Skeletal muscle tissue (tissue), 4 donors: ENCODE measurements around the gene SLC24A3. TPM values are rescaled to one million over a fixed set of nuclear protein-coding genes. Genes with fewer than 3 reads are reported as not detected.

ENCODE experiments used
- H3K27ac ChIP-seq: one replicate; pipeline ENCODE4 v1.7.0; 2013; ENCODE audit warnings: mild to moderate bottlenecking, low read depth, low read length, inconsistent platforms
- H3K27me3 ChIP-seq, 3 donors: one replicate each; pipeline ENCODE4 v1.7.0; 2013; ENCODE audit warnings: low read length in 3 of 3; ENCODE audit not compliant: control insufficient read depth in 3 of 3, insufficient read depth in 3 of 3
- H3K36me3 ChIP-seq, 3 donors: one replicate each; pipeline ENCODE4 v1.7.0; 2013; ENCODE audit warnings: low read length in 3 of 3; ENCODE audit not compliant: control insufficient read depth in 3 of 3, insufficient read depth in 3 of 3
- H3K4me1 ChIP-seq, 3 donors: one replicate each; pipeline ENCODE4 v1.7.0; 2013; ENCODE audit warnings: low read length in 3 of 3, mild to moderate bottlenecking in 3 of 3; ENCODE audit not compliant: control insufficient read depth in 3 of 3, insufficient read depth in 3 of 3
- H3K4me3 ChIP-seq, 3 donors: one replicate each; pipeline ENCODE4 v1.7.0; 2013; ENCODE audit warnings: low read length in 3 of 3
- H3K9ac ChIP-seq, 3 donors: one replicate each; pipeline ENCODE4 v1.7.0; 2013; ENCODE audit warnings: low read length in 3 of 3, mild to moderate bottlenecking in 3 of 3, moderate library complexity in 2 of 3, low read depth in 1 of 3
- H3K9me3 ChIP-seq, 3 donors: one replicate each; pipeline ENCODE4 v1.7.0; 2013; ENCODE audit warnings: low read length in 3 of 3; ENCODE audit not compliant: control insufficient read depth in 3 of 3
- total RNA-seq: library from RNA; depleted of rRNA; stranded (reverse); fragments of >200 nt; gene quantifications from one replicate; pipeline ENCODE4 v1.2.3, GENCODE V29; 2014
- donor health status: Osteomylitis.

Gene SLC24A3
- total RNA-seq, 1 donor from 2014 or later: 15.7 TPM

GRCh38 chr20:19552221-19553180 is 340.1 kb downstream of the SLC24A3 start:
- Histone ChIP-seq H3K4me3 (no peak overlapping the region), H3K36me3 (no peaks in the 10 kb centered on the region), H3K27ac (no peak overlapping the region), H3K9me3 (no peaks in the 10 kb centered on the region), H3K9ac (peak overlapping the region in 1 of 3 donors; percentile 45), H3K4me1 (peaks cover 4 to 13% (median 8%) of the 10 kb centered on the region in 3 donors), H3K27me3 (no peaks in the 10 kb centered on the region)

- Histone ChIP-seq H3K4me3 (no peak overlapping the region), H3K27me3 (no peaks in the 10 kb centered on the region), H3K4me1 (peaks cover 4 to 8% (median 8%) of the 10 kb centered on the region in 3 donors), H3K27ac (no peak overlapping the region), H3K36me3 (no peaks in the 10 kb centered on the region), H3K9me3 (no peaks in the 10 kb centered on the region), H3K9ac (no peak overlapping the region)
These were observed 342.2 kb downstream of the SLC24A3 start for GRCh38 chr20:19554666-19555065.

- no peak overlapping the region for H3K9ac ChIP-seq
- H3K9me3 ChIP-seq: no peaks in the 10 kb centered on the region
- peaks cover 4 to 8% (median 8%) of the 10 kb centered on the region in 3 donors for H3K4me1 ChIP-seq
- H3K36me3 ChIP-seq: no peaks in the 10 kb centered on the region
- H3K27ac ChIP-seq: no peak overlapping the region
- no peaks in the 10 kb centered on the region for H3K27me3 ChIP-seq
- H3K4me3 ChIP-seq: no peak overlapping the region
These were observed 343.3 kb downstream of the SLC24A3 start for GRCh38 chr20:19555726-19556125.

GRCh38 chr20:19557291-19557690 is 344.8 kb downstream of the SLC24A3 start:
- Histone ChIP-seq H3K4me3 (no peak overlapping the region), H3K27ac (no peak overlapping the region), H3K27me3 (no peaks in the 10 kb centered on the region), H3K9ac (no peak overlapping the region), H3K36me3 (no peaks in the 10 kb centered on the region), H3K4me1 (peaks cover 3 to 12% (median 7%) of the 10 kb centered on the region in 3 donors), H3K9me3 (no peaks in the 10 kb centered on the region)

- H3K4me1 ChIP-seq: peaks cover 0 to 7% (median 3%) of the 10 kb centered on the region in 3 donors
- no peaks in the 10 kb centered on the region for H3K36me3 ChIP-seq
- no peak overlapping the region for H3K9ac ChIP-seq
- H3K27ac ChIP-seq: no peak overlapping the region
- H3K9me3 ChIP-seq: no peaks in the 10 kb centered on the region
- H3K27me3 ChIP-seq: no peaks in the 10 kb centered on the region
- no peak overlapping the region for H3K4me3 ChIP-seq
These were observed 348.5 kb downstream of the SLC24A3 start for GRCh38 chr20:19560881-19561480.

- peaks cover 0 to 7% (median 3%) of the 10 kb centered on the region in 3 donors for H3K4me1 ChIP-seq
- H3K4me3 ChIP-seq: no peak overlapping the region
- no peak overlapping the region for H3K27ac ChIP-seq
- no peak overlapping the region for H3K9ac ChIP-seq
- H3K36me3 ChIP-seq: no peaks in the 10 kb centered on the region
- H3K9me3 ChIP-seq: no peaks in the 10 kb centered on the region
- no peaks in the 10 kb centered on the region for H3K27me3 ChIP-seq
These were observed 350.0 kb downstream of the SLC24A3 start for GRCh38 chr20:19562426-19562825.

GRCh38 chr20:19564261-19564660 is 351.8 kb downstream of the SLC24A3 start:
- no peak overlapping the region for H3K27ac ChIP-seq
- no peak overlapping the region for H3K9ac ChIP-seq
- H3K27me3 ChIP-seq: no peaks in the 10 kb centered on the region
- H3K36me3 ChIP-seq: no peaks in the 10 kb centered on the region
- H3K4me1 ChIP-seq: peaks cover 0 to 7% (median 3%) of the 10 kb centered on the region in 3 donors
- H3K4me3 ChIP-seq: no peak overlapping the region
- no peaks in the 10 kb centered on the region for H3K9me3 ChIP-seq

- Histone ChIP-seq H3K9ac (no peak overlapping the region), H3K4me1 (peaks cover 0 to 7% (median 3%) of the 10 kb centered on the region in 3 donors), H3K4me3 (no peak overlapping the region), H3K27ac (no peak overlapping the region), H3K9me3 (no peaks in the 10 kb centered on the region), H3K27me3 (no peaks in the 10 kb centered on the region), H3K36me3 (no peaks in the 10 kb centered on the region)
These were observed 353.3 kb downstream of the SLC24A3 start for GRCh38 chr20:19565736-19566135.

- Histone ChIP-seq H3K4me1 (peaks cover 0 to 7% (median 3%) of the 10 kb centered on the region in 3 donors), H3K27ac (no peak overlapping the region), H3K9ac (no peak overlapping the region), H3K9me3 (no peaks in the 10 kb centered on the region), H3K4me3 (no peak overlapping the region), H3K27me3 (no peaks in the 10 kb centered on the region), H3K36me3 (no peaks in the 10 kb centered on the region)
These were observed 353.9 kb downstream of the SLC24A3 start for GRCh38 chr20:19566226-19566945.
